ENCODE data around the gene PWP2.
"Not testable (repeated sequence)": the region's sequence is repeated elsewhere in the genome, so short reads cannot be mapped to it uniquely, and the experiment has no call there.

PWP2 gene

GRCh38 chr21:44107026-44107501 is at the start of gene PWP2:
PWP2 (plus strand) TSS chr21:44107399; CDS start chr21:44107417, 18 bp downstream.
- not testable (repeated sequence) for DNase-seq

GRCh38 chr21:44057960-44058651 is 49.1 kb upstream of the PWP2 start:
- DNase-seq = peak; percentile 38

- no peak for DNase-seq
Observed at GRCh38 chr21:44058652-44058964, 48.6 kb upstream of the PWP2 start.

- DNase-seq = no peak
Observed at GRCh38 chr21:44058981-44059380, 48.2 kb upstream of the PWP2 start.

- no peak for DNase-seq
Observed at GRCh38 chr21:44059710-44060109, 47.5 kb upstream of the PWP2 start.

- DNase-seq = no peak
Observed at GRCh38 chr21:44062380-44062779, 44.8 kb upstream of the PWP2 start.

- peak; percentile 28 for DNase-seq
Observed at GRCh38 chr21:44063151-44063912, 43.9 kb upstream of the PWP2 start.

GRCh38 chr21:44064852-44065403 is 42.3 kb upstream of the PWP2 start:
- no peak for DNase-seq

- peak; percentile 81 for DNase-seq
Observed at GRCh38 chr21:44065428-44065827, 41.8 kb upstream of the PWP2 start.

- no peak for DNase-seq
Observed at GRCh38 chr21:44066116-44066515, 41.1 kb upstream of the PWP2 start.

GRCh38 chr21:44067011-44067839 is 40.0 kb upstream of the PWP2 start:
- DNase-seq = no peak

GRCh38 chr21:44070391-44070790 is 36.8 kb upstream of the PWP2 start:
- no peak for DNase-seq

- DNase-seq = no peak
Observed at GRCh38 chr21:44071359-44072104, 35.7 kb upstream of the PWP2 start.

GRCh38 chr21:44072111-44072510 is 35.1 kb upstream of the PWP2 start:
- DNase-seq = no peak

GRCh38 chr21:44074315-44074958 is 32.8 kb upstream of the PWP2 start:
- DNase-seq = no peak

- DNase-seq = no peak
Observed at GRCh38 chr21:44076316-44076715, 30.9 kb upstream of the PWP2 start.

- no peak for DNase-seq
Observed at GRCh38 chr21:44078411-44078981, 28.7 kb upstream of the PWP2 start.

- DNase-seq = no peak
Observed at GRCh38 chr21:44079446-44079845, 27.8 kb upstream of the PWP2 start.

- DNase-seq = no peak
Observed at GRCh38 chr21:44079846-44080245, 27.4 kb upstream of the PWP2 start.

GRCh38 chr21:44082648-44083440 is 24.4 kb upstream of the PWP2 start:
- DNase-seq = peak; percentile 39

All from CD4-positive, alpha-beta T cell treated with Interleukin-17A for 4 hours (primary cell).